DOHH2 (cell line): ENCODE measurements around the gene TRIM24.
A peak's percentile ranks its signal among the peaks of the same experiment; 100 is the strongest.

Experiments
- H3F3A ChIP-seq: fragments of 200-600 bp; sonication (generic), shearing (Covaris generic); 2 replicates; pipeline ENCODE4 v1.6.0; 2016; ENCODE audit warnings: antibody characterized with exemption, mild to moderate bottlenecking; ENCODE audit not compliant: control insufficient read depth, insufficient read depth
- H3K27ac ChIP-seq: fragments of 200-600 bp; sonication (generic); 2 replicates; pipeline ENCODE4 v1.5.1; 2014; ENCODE audit warnings: low read depth, mild to moderate bottlenecking, low read length, moderate library complexity
- H3K27me3 ChIP-seq: fragments of 200-600 bp; sonication (generic); 2 replicates; pipeline ENCODE4 v1.6.1; 2014; ENCODE audit warnings: mild to moderate bottlenecking, low read length, mixed read lengths; ENCODE audit not compliant: control insufficient read depth
- H3K36me3 ChIP-seq: fragments of 200-600 bp; sonication (generic); 2 replicates; pipeline ENCODE4 v1.6.1; 2014; ENCODE audit warnings: mild to moderate bottlenecking, low read length, moderate library complexity, mixed read lengths; ENCODE audit not compliant: control insufficient read depth
- H3K4me1 ChIP-seq: fragments of 200-600 bp; sonication (generic); 2 replicates; pipeline ENCODE4 v1.6.1; 2014; ENCODE audit warnings: mild to moderate bottlenecking, low read length, mixed read lengths; ENCODE audit not compliant: control insufficient read depth
- H3K4me2 ChIP-seq: fragments of 200-600 bp; sonication (generic); 2 replicates; pipeline ENCODE4 v1.6.0; 2014; ENCODE audit warnings: mild to moderate bottlenecking, low read length, moderate library complexity
- H3K4me3 ChIP-seq: fragments of 200-600 bp; sonication (generic); 2 replicates; pipeline ENCODE4 v1.5.1; 2014; ENCODE audit warnings: mild to moderate bottlenecking, low read length, mixed read lengths
- H3K79me2 ChIP-seq: fragments of 200-600 bp; sonication (generic); 2 replicates; pipeline ENCODE4 v1.6.1; 2014; ENCODE audit warnings: mild to moderate bottlenecking, low read length, mixed read lengths; ENCODE audit not compliant: control insufficient read depth
- H3K9me2 ChIP-seq: fragments of 200-600 bp; sonication (generic); replicated peaks from 2 replicates; pipeline ENCODE4 v1.6.1; 2014; ENCODE audit warnings: mild to moderate bottlenecking, low read length, mixed read lengths; ENCODE audit not compliant: control insufficient read depth
- H3K9me3 ChIP-seq: fragments of 200-600 bp; sonication (generic); 2 replicates; pipeline ENCODE4 v1.6.1; 2014; ENCODE audit warnings: antibody characterized with exemption, low read length, mixed read lengths; ENCODE audit not compliant: control insufficient read depth, insufficient read depth
- H4K20me1 ChIP-seq: fragments of 200-600 bp; sonication (generic); 2 replicates; pipeline ENCODE4 v1.6.0; 2014; ENCODE audit warnings: low read depth, mild to moderate bottlenecking, antibody characterized with exemption, low read length, moderate library complexity; ENCODE audit not compliant: control insufficient read depth, insufficient read depth
- CTCF ChIP-seq: fragments of 200-600 bp; sonication (generic); IDR thresholded peaks from one replicate; pipeline ENCODE4 v1.5.1; 2014; ENCODE audit warnings: antibody characterized with exemption, mild to moderate bottlenecking, low read depth, low read length; ENCODE audit not compliant: poor library complexity, severe bottlenecking
- EZH2phosphoT487 ChIP-seq: fragments of 200-600 bp; sonication (generic); IDR thresholded peaks from 2 replicates; pipeline ENCODE4 v1.6.1; 2017; ENCODE audit warnings: borderline replicate concordance, mild to moderate bottlenecking, antibody characterized with exemption, low read length, moderate library complexity, mixed read lengths

Gene TRIM24

GRCh38 chr7:138456220-138456619 is 3.8 kb upstream of the TRIM24 start:
- no peaks in the 10 kb centered on the region for H3K9me2 ChIP-seq
- no peak overlapping the region for H3K4me2 ChIP-seq
- H3F3A ChIP-seq, result no peaks in the 10 kb centered on the region; the same call in 1 of the 2 replicates
- H3K36me3 ChIP-seq, result peaks cover 6% of the 10 kb centered on the region; the same call in 1 of the 2 replicates
- no peak for TF ChIP-seq CTCF
- no peak for TF ChIP-seq EZH2phosphoT487
- no peak overlapping the region for H3K27ac ChIP-seq
- H3K27me3 ChIP-seq, result no peaks in the 10 kb centered on the region
- no peaks in the 10 kb centered on the region for H4K20me1 ChIP-seq
- peaks cover 6% of the 10 kb centered on the region for H3K79me2 ChIP-seq
- H3K4me1 ChIP-seq, result peaks cover 8% of the 10 kb centered on the region
- 0 out of 2 replicates have a peak, but pooled peaks cover 2% of the 10 kb centered on the region for H3K9me3 ChIP-seq
- no peak overlapping the region for H3K4me3 ChIP-seq

- 0 out of 2 replicates have a peak, but pooled peaks cover 2% of the 10 kb centered on the region for H3K9me3 ChIP-seq
- no peaks in the 10 kb centered on the region for H3K9me2 ChIP-seq
- H3K4me3 ChIP-seq, result peak overlapping the region; percentile 72
- H3K4me2 ChIP-seq, result peak overlapping the region; percentile 82
- H3K36me3 ChIP-seq, result peaks cover 12% of the 10 kb centered on the region
- peaks cover 6% of the 10 kb centered on the region for H4K20me1 ChIP-seq
- H3K27ac ChIP-seq, result no peak overlapping the region
- H3K4me1 ChIP-seq, result peaks cover 19% of the 10 kb centered on the region
- peaks cover 3% of the 10 kb centered on the region; the same call in 1 of the 2 replicates for H3F3A ChIP-seq
- H3K27me3 ChIP-seq, result no peaks in the 10 kb centered on the region
- TF ChIP-seq EZH2phosphoT487 (no peak), CTCF (no peak)
- peaks cover 32% of the 10 kb centered on the region for H3K79me2 ChIP-seq
Measured at GRCh38 chr7:138458576-138459412, 1.3 kb upstream of the TRIM24 start.

GRCh38 chr7:138459413-138460175 is 465 bp upstream of the TRIM24 start:
- Histone ChIP-seq H3K9me3 (0 out of 2 replicates have a peak, but pooled peaks cover 2% of the 10 kb centered on the region), H3K79me2 (peaks cover 38% of the 10 kb centered on the region), H3K4me1 (peaks cover 19% of the 10 kb centered on the region), H3K27me3 (no peaks in the 10 kb centered on the region), H3F3A (peaks cover 3% of the 10 kb centered on the region; the same call in 1 of the 2 replicates), H3K9me2 (no peaks in the 10 kb centered on the region), H3K4me2 (peak overlapping the region; percentile 82), H4K20me1 (peaks cover 6% of the 10 kb centered on the region), H3K36me3 (peaks cover 15% of the 10 kb centered on the region), H3K27ac (peak overlapping the region; percentile 31), H3K4me3 (peak overlapping the region; percentile 72)
- TF ChIP-seq EZH2phosphoT487 (no peak), CTCF (peak; percentile 34)
